ENCODE data around the gene TSGA10.

GRCh38 chr2:99111236-99111635, 43.5 kb downstream of the TSGA10 start:
- TF ChIP-seq CTCF (IDR thresholded peaks at IDR 0.05; ENCODE audit: poor library complexity) (no peak), EZH2 (IDR thresholded peaks at IDR 0.05; ENCODE audit: borderline replicate concordance) (no peak), EZH2phosphoT487 (IDR thresholded peaks at IDR 0.05; ENCODE audit: low read depth, severe bottlenecking, unreplicated experiment) (no peak)
